ENCODE results near the gene NGDN. TPM values are rescaled to one million over a fixed set of nuclear protein-coding genes. Genes with fewer than 3 reads are reported as not detected.

NGDN gene
- total RNA-seq, 1 experiment from 2014 or later = 42.0 TPM

DNA sequence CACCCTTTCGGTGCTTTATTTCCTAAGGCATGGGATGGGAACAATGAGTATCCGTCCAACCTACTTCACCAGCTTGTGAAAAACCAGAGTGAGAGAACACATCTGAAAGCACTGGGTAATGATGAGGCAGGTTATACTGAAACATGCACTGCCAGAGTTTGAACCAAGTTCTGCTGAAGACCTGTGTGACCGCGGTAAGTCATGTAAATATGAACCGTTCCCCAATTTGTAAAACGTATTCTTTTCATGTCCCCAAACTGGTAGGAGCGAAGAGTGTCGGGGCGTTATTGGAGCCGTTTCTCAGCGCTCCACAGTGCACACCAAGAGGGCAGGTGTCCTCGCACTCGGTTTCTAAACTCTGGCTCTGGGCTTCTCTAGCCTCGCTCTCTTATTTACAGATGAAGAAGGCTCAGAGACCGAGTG lies 788 bp upstream of the NGDN start:
- intact Hi-C loops (cut with micrococcal nuclease) = loop anchor here (1.0 kb wide), 1 partner anchor 83 kb away; the partner anchor contains the start of gene ZFHX2
- peaks cover 11 to 25% of the 10 kb centered on the region in 2 experiments; a peak in 2 of 4 replicates for H3K36me3 ChIP-seq (ENCODE audit: control insufficient read depth in 1 of 2, insufficient read depth in 2 of 2, low read length in 2 of 2)
- H3K27me3 ChIP-seq (ENCODE audit: insufficient read depth, low read length) = no peaks in the 10 kb centered on the region
- H4K20me1 ChIP-seq (ENCODE audit: insufficient read depth) = no peaks in the 10 kb centered on the region
- H3K79me2 ChIP-seq (ENCODE audit: insufficient read depth, low read length) = peaks cover 32% of the 10 kb centered on the region
- no peak for TF ChIP-seq EZH2phosphoT487 (IDR thresholded peaks at IDR 0.05; ENCODE audit: borderline replicate concordance)
- no peak for TF ChIP-seq EGR1 (IDR thresholded peaks at IDR 0.05; ENCODE audit: low read depth)
- no peak for TF ChIP-seq ZFX (IDR thresholded peaks at IDR 0.05)
- TF ChIP-seq, protein P1, sequence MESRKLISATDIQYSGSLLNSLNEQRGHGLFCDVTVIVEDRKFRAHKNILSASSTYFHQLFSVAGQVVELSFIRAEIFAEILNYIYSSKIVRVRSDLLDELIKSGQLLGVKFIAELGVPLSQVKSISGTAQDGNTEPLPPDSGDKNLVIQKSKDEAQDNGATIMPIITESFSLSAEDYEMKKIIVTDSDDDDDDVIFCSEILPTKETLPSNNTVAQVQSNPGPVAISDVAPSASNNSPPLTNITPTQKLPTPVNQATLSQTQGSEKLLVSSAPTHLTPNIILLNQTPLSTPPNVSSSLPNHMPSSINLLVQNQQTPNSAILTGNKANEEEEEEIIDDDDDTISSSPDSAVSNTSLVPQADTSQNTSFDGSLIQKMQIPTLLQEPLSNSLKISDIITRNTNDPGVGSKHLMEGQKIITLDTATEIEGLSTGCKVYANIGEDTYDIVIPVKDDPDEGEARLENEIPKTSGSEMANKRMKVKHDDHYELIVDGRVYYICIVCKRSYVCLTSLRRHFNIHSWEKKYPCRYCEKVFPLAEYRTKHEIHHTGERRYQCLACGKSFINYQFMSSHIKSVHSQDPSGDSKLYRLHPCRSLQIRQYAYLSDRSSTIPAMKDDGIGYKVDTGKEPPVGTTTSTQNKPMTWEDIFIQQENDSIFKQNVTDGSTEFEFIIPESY (IDR thresholded peaks at IDR 0.05; ENCODE audit: extremely low read depth, insufficient replicate concordance, low read length) = no peak
- no peak for TF ChIP-seq TCF7L2 (IDR thresholded peaks at IDR 0.05; ENCODE audit: borderline replicate concordance, extremely low read depth, insufficient read depth, insufficient read length)
- no peak for TF ChIP-seq SP1 (IDR thresholded peaks at IDR 0.05; ENCODE audit: low read depth)
- TF ChIP-seq SIN3A (IDR thresholded peaks at IDR 0.05; ENCODE audit: low read depth) = no peak
- no peak for TF ChIP-seq EZH2 (IDR thresholded peaks at IDR 0.05)
- H3K9me2 ChIP-seq (ENCODE audit: insufficient read depth) = no peaks in the 10 kb centered on the region
- peak overlapping the region; percentile 27 to 52 for H3K4me3 ChIP-seq (replicated peaks in 1 of 2; ENCODE audit: low read depth in 1 of 2, low read length in 2 of 2)
- peak overlapping the region; percentile 55 for H3K27ac ChIP-seq (ENCODE audit: low read depth, low read length)
- ATAC-seq (peak; percentile 11), DNase-seq (ENCODE audit: low read depth, low spot score) (no peak)
- H3K9ac ChIP-seq (ENCODE audit: low read length) = no peak overlapping the region
- TSS peak; percentile 89 for BruUV-seq (replicated peaks)
- ChIA-PET POLR2A (no interaction called here), CTCF (interaction anchor here (1.0 kb wide), 1 partner anchor 12 kb away, joined by 5 read pairs; no protein-coding TSS in a partner anchor), RAD21 (ENCODE audit: low non-redundant PET in 1 of 2, low total read pairs in 2 of 2, uncharacterized antibody in 2 of 2, unreplicated experiment in 2 of 2) (no interaction called here)
- peaks cover 7 to 19% of the 10 kb centered on the region in 2 experiments for H3K4me1 ChIP-seq (ENCODE audit: control insufficient read depth in 1 of 2, insufficient read depth in 2 of 2, low read length in 2 of 2)
- peak overlapping the region; percentile 78 for H2AFZ ChIP-seq (ENCODE audit: low read depth, low read length, poor library complexity, severe bottlenecking)
- H3K9me3 ChIP-seq (ENCODE audit: control insufficient read depth in 1 of 2, insufficient read depth in 1 of 2, low read depth in 1 of 2, low read length in 2 of 2) = no peaks in the 10 kb centered on the region
- peak overlapping the region; percentile 84 for H3K4me2 ChIP-seq (ENCODE audit: low read length)

All from HCT116 (cell line).